K562 (cell line): Measurements from ENCODE around the gene DPAGT1. TPM values are rescaled to one million over a fixed set of nuclear protein-coding genes. Genes with fewer than 3 reads are reported as not detected.

Experiments used
- BRD4 ChIP-seq: fragments of 200-600 bp; sonication (generic); IDR thresholded peaks from 2 replicates; pipeline ENCODE4 v1.6.1; 2017; ENCODE audit warnings: inconsistent platforms
- CBX2 ChIP-seq: fragments of 200-600 bp; sonication (generic); IDR thresholded peaks from one replicate; pipeline ENCODE4 v1.6.1; 2012; ENCODE audit warnings: mild to moderate bottlenecking, low read length, inconsistent platforms; ENCODE audit not compliant: insufficient read depth, poor library complexity, severe bottlenecking
- CHCHD3 ChIP-seq: fragments of 250-450 bp; sonication (Bioruptor Pico); IDR thresholded peaks from 2 replicates; pipeline ENCODE4 v2.1.2; 2022; ENCODE audit warnings: mild to moderate bottlenecking
- EP400 ChIP-seq: fragments of 450-650 bp; IDR thresholded peaks from 2 replicates; pipeline ENCODE4 v1.6.1; 2017; ENCODE audit warnings: antibody characterized with exemption, mild to moderate bottlenecking, moderate library complexity
- GTF2A2 ChIP-seq: IDR thresholded peaks from 2 replicates; pipeline ENCODE4 v1.6.1; 2016; ENCODE audit warnings: mild to moderate bottlenecking, missing genetic modification characterization, missing compliant biosample characterization
- GTF2E2 ChIP-seq: fragments of 200-800 bp; sonication (Bioruptor generic); IDR thresholded peaks from 2 replicates; pipeline ENCODE4 v1.6.1; 2016; ENCODE audit warnings: missing genetic modification characterization, missing compliant biosample characterization
- HEY1 ChIP-seq: fragments of 250-450 bp; sonication (Bioruptor Pico); IDR thresholded peaks from 2 replicates; pipeline ENCODE4 v1.5.0; 2020; ENCODE audit warnings: mild to moderate bottlenecking, moderate library complexity, borderline replicate concordance
- HNRNPUL1 ChIP-seq: fragments of 200-400 bp; formaldehyde crosslinking; IDR thresholded peaks from 2 replicates; pipeline ENCODE4 v1.6.1; 2017; ENCODE audit warnings: low read length
- MCM2 ChIP-seq: fragments of 450-650 bp; IDR thresholded peaks from 2 replicates; pipeline ENCODE4 v1.6.1; 2017; ENCODE audit warnings: low read depth, mild to moderate bottlenecking
- MCM7 ChIP-seq, 2 experiments: fragments of 450-650 bp; IDR thresholded peaks; 2 replicates each; pipeline ENCODE4 v1.6.1; 2016 to 2018
- MYBL2 ChIP-seq, 2 experiments: fragments of 450-650 bp in 1 of 2; sonication (generic) in 1 of 2; formaldehyde crosslinking in 1 of 2; IDR thresholded peaks; 2 replicates each; pipeline versions ENCODE4 v1.6.1 to v1.8.1; 2017 to 2022; ENCODE audit warnings: borderline replicate concordance in 1 of 2, inconsistent platforms in 1 of 2, low read depth in 1 of 2, mild to moderate bottlenecking in 1 of 2, missing genetic modification reagents in 1 of 2, moderate library complexity in 1 of 2
- NEUROD1 ChIP-seq: fragments of 150-350 bp; IDR thresholded peaks from 2 replicates; pipeline ENCODE4 v1.6.1; 2014; ENCODE audit warnings: borderline replicate concordance, low read length, low read depth; ENCODE audit not compliant: partially characterized antibody
- POLR3A ChIP-seq: IDR thresholded peaks from 2 replicates; pipeline ENCODE4 v1.6.1; 2011; ENCODE audit warnings: borderline replicate concordance, mild to moderate bottlenecking, moderate library complexity; ENCODE audit not compliant: insufficient read length, insufficient read depth; ENCODE audit errors: extremely low read depth
- RBFOX2 ChIP-seq: fragments of 200-400 bp; formaldehyde crosslinking; IDR thresholded peaks from 2 replicates; pipeline ENCODE4 v1.6.1; 2017; ENCODE audit warnings: low read depth, mild to moderate bottlenecking, low read length, moderate library complexity
- RFX1 ChIP-seq: fragments of 450-650 bp; IDR thresholded peaks from 2 replicates; pipeline ENCODE4 v1.6.1; 2016; ENCODE audit warnings: mild to moderate bottlenecking, moderate library complexity
- SREBF2 ChIP-seq: sonication (generic); formaldehyde crosslinking; IDR thresholded peaks from 2 replicates; pipeline ENCODE4 v1.4.0; 2020; ENCODE audit warnings: mild to moderate bottlenecking, missing genetic modification reagents
- ZNF766 ChIP-seq: fragments of 200-800 bp; sonication (Bioruptor generic); conservative IDR thresholded peaks from 2 replicates; pipeline ENCODE4 v1.6.1; 2016; ENCODE audit warnings: missing genetic modification characterization, missing compliant biosample characterization
- polyA plus RNA-seq, 8 experiments: library from polyadenylated mRNA; depleted of rRNA in 4 of 8; stranded (reverse) in 5 of 8; unstranded in 3 of 8; fragments of >200 nt; fragmentation: Nextera tagmentation in 2 of 8; fragmentation: Illumina TruSeq in 1 of 8; extraction: Ambion mirVana in 2 of 8; extraction: Trizol in 1 of 8; gene quantifications; 2 replicates each; pipeline versions ENCODE4 v1.2.1 to v1.2.3, GENCODE V29; 2011 to 2014; ENCODE audit warnings: inconsistent platforms in 1 of 8, missing spikeins in 1 of 8
- total RNA-seq, 7 experiments: library from RNA; depleted of rRNA in 6 of 7; stranded (reverse); fragments of >200 nt in 6 of 7; fragmentation: Illumina TruSeq in 2 of 7; extraction: Trizol in 2 of 7; gene quantifications; 2 replicates each; pipeline versions ENCODE4 v1.2.1 to v1.2.3, GENCODE V29; 2011 to 2021; ENCODE audit warnings: low replicate concordance in 1 of 7
- TF ChIP-seq, protein P1 (sequence below): IDR thresholded peaks from 3 replicates; pipeline ENCODE4 v1.6.1; 2011; ENCODE audit warnings: borderline replicate concordance, mild to moderate bottlenecking; ENCODE audit not compliant: insufficient read length, insufficient read depth
- TF ChIP-seq, protein P2 (sequence below): fragments of 450-650 bp; IDR thresholded peaks from 2 replicates; pipeline ENCODE4 v1.6.1; 2016; ENCODE audit warnings: low read depth

The DPAGT1 gene
- total and polyA plus RNA-seq, 9 of the 15 experiments (the other 6 are each of a cell fraction or from before 2014, with no cell fraction given), result 29.9 to 135 (median 85.0) TPM

DNA sequence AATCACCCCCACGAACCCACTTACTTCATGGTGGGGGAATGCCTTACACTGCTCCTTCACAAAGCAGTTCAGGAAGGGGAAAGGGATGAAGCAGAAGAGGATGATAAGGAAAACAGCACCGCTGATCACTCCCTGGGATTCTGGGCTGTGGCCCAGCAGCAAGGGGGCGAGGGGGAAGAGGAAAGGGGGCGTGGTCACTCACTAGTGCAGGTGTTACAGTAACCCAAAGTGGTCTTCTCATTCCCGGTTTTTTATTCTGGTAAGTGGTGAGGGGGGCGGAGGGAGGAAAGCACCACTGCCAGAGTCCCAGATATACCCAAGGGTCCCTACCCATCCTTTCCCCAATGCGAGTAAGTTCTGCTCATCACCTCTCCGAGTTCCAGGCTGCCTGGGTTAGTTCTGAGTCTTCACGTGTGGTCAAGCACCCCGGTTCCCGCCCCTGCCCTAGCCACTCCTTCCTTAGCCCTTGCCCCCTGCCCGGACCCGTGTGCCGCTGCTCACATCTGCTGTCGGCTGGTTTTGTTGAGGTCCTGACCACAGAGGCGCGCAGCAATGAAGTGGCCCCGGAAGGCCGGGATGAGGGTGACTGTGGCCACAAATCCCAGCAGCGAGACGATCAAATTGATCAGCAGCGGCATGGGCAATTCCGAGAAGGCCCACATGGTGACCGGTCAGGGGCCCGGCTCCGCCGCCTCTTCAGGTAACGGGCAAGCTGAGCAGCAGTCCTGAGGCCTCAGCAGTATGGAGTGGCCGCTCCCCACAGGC is 477 bp downstream of the DPAGT1 start (continued):
- TF ChIP-seq, protein P1, sequence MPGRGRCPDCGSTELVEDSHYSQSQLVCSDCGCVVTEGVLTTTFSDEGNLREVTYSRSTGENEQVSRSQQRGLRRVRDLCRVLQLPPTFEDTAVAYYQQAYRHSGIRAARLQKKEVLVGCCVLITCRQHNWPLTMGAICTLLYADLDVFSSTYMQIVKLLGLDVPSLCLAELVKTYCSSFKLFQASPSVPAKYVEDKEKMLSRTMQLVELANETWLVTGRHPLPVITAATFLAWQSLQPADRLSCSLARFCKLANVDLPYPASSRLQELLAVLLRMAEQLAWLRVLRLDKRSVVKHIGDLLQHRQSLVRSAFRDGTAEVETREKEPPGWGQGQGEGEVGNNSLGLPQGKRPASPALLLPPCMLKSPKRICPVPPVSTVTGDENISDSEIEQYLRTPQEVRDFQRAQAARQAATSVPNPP, result no peak
- no peak for TF ChIP-seq NEUROD1
- no peak for TF ChIP-seq HEY1 (CRISPR knock-in tag)
- TF ChIP-seq EP400, result no peak
- peak; percentile 85 for TF ChIP-seq RBFOX2
- no peak for TF ChIP-seq MCM7 (IDR thresholded peaks at IDR 0.05)
- no peak for TF ChIP-seq MYBL2 (IDR thresholded peaks at IDR 0.05; ENCODE audit: low read depth)
- TF ChIP-seq MYBL2 (CRISPR knock-in tag; IDR thresholded peaks at IDR 0.05; ENCODE audit: borderline replicate concordance), result no peak
- no peak for TF ChIP-seq GTF2A2
- no peak for TF ChIP-seq POLR3A
- no peak for TF ChIP-seq BRD4
- no peak for TF ChIP-seq GTF2E2 (tag)
- TF ChIP-seq MCM2, result no peak
- TF ChIP-seq CHCHD3 (CRISPR knock-in tag), result no peak
- 0 out of 2 replicates have a peak, but pooled peaks have one; percentile 0 for TF ChIP-seq ZNF766
- TF ChIP-seq RFX1, result no peak
- TF ChIP-seq HNRNPUL1, result no peak
- TF ChIP-seq CBX2, result no peak
- TF ChIP-seq SREBF2 (CRISPR knock-in tag), result no peak
- TF ChIP-seq, protein P2, sequence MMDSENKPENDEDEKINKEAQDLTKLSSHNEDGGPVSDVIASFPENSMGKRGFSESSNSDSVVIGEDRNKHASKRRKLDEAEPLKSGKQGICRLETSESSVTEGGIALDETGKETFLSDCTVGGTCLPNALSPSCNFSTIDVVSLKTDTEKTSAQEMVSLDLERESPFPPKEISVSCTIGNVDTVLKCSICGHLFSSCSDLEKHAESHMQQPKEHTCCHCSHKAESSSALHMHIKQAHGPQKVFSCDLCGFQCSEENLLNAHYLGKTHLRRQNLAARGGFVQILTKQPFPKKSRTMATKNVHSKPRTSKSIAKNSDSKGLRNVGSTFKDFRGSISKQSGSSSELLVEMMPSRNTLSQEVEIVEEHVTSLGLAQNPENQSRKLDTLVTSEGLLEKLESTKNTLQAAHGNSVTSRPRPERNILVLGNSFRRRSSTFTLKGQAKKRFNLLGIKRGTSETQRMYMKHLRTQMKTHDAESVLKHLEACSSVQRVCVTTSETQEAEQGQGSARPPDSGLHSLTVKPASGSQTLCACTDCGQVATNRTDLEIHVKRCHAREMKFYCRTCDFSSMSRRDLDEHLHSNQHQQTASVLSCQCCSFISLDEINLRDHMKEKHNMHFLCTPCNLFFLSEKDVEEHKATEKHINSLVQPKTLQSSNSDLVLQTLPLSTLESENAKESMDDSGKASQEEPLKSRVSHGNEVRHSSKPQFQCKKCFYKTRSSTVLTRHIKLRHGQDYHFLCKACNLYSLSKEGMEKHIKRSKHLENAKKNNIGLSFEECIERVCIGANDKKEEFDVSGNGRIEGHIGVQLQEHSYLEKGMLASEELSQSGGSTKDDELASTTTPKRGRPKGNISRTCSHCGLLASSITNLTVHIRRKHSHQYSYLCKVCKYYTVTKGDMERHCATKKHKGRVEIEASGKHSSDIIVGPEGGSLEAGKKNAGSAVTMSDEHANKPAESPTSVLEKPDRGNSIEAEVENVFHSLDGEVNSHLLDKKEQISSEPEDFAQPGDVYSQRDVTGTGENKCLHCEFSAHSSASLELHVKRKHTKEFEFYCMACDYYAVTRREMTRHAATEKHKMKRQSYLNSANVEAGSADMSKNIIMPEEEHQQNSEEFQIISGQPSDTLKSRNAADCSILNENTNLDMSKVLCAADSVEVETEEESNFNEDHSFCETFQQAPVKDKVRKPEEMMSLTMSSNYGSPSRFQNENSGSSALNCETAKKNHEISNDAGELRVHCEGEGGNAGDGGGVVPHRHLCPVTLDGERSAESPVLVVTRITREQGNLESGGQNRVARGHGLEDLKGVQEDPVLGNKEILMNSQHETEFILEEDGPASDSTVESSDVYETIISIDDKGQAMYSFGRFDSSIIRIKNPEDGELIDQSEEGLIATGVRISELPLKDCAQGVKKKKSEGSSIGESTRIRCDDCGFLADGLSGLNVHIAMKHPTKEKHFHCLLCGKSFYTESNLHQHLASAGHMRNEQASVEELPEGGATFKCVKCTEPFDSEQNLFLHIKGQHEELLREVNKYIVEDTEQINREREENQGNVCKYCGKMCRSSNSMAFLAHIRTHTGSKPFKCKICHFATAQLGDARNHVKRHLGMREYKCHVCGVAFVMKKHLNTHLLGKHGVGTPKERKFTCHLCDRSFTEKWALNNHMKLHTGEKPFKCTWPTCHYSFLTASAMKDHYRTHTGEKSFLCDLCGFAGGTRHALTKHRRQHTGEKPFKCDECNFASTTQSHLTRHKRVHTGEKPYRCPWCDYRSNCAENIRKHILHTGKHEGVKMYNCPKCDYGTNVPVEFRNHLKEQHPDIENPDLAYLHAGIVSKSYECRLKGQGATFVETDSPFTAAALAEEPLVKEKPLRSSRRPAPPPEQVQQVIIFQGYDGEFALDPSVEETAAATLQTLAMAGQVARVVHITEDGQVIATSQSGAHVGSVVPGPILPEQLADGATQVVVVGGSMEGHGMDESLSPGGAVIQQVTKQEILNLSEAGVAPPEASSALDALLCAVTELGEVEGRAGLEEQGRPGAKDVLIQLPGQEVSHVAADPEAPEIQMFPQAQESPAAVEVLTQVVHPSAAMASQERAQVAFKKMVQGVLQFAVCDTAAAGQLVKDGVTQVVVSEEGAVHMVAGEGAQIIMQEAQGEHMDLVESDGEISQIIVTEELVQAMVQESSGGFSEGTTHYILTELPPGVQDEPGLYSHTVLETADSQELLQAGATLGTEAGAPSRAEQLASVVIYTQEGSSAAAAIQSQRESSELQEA, result no peak
